ENCODE measurements around the gene FNBP1L. TPM values are rescaled to one million over a fixed set of nuclear protein-coding genes. Genes with fewer than 3 reads are reported as not detected.
"Not testable (repeated sequence)": the region's sequence is repeated elsewhere in the genome, so short reads cannot be mapped to it uniquely, and the experiment has no call there.

The FNBP1L gene
- total RNA-seq, 2 donors from 2014 or later, result 3.1 to 4.9 TPM

DNA sequence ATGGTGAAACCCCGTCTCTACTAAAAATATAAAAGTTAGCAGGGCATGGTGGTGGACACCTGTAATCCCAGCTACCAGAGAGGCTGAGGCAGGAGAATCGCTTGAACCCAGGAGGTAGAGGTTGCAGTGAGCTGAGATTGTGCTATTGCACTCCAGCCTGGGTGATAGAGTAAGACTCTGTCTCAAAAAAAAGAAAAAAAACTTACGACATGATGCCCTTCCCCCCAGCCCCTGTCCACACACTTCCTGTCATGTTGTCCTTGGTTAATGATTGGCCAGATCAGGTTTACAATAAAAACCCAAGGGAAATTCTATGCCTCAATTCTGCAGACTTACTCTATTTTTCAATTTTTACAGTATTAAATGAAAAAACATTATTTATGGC, 143.4 kb downstream of the FNBP1L start:
- not testable (repeated sequence) for H3K4me3 Mint-ChIP-seq; DNase-seq; H3K27me3 Mint-ChIP-seq; H3K36me3 Mint-ChIP-seq (ENCODE audit: low read depth); ATAC-seq; H3K9me3 ChIP-seq (ENCODE audit: control insufficient read depth, low read length, poor library complexity, severe bottlenecking); H3K27ac Mint-ChIP-seq
- peaks cover 12% of the 10 kb centered on the region for H3K4me1 Mint-ChIP-seq

DNA sequence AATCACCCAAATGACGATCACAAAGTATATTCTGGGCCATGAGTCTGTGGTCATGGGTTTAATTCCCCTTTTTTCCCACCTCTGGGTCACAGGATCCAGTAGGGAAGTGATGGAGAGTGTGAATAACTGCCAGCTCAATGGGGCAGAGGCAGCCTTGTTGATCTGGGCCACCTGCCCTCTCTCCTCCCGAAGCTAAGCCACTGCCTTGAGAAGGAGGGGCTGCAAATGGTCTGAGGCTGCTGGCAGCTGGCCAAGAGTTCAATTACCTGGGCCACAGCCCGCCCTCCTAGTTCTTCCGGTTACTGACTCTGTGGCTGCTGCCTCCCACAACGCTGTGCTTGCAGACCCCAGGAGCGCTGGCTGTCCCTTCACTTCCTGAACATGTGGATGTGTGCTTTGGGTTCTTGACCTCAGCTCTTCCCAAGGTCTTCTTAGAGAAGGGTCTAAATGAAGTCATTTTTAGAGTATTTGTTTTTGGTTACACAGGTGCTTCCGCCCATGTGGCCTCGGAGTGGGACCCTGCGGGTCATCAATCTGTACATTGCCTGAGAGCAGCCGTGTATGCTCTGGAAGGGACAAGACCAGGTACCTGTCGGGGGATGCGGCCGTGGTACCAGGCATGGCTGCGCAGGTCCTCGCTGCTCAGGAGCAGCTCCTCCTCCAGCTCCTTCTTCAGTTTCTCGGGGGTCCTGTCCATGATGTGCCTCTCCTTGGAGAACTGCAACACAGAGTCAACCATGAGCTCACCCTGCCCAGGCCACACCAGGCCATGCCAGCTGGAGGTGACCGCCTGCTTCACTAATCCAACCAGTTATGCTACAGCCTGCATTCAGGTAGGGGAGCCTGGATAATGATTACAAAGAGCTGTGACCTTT, 144.0 kb downstream of the FNBP1L start:
- Mint-ChIP-seq H3K4me1 (peaks cover 12% of the 10 kb centered on the region), H3K4me3 (no peak overlapping the region), H3K27me3 (peaks cover 6% of the 10 kb centered on the region), H3K36me3 (ENCODE audit: low read depth) (no peaks in the 10 kb centered on the region), H3K27ac (no peak overlapping the region)
- DNase-seq (no peak), ATAC-seq (no peak)
- no peaks in the 10 kb centered on the region for H3K9me3 ChIP-seq (ENCODE audit: control insufficient read depth, low read length, poor library complexity, severe bottlenecking)

GRCh38 chr1:93592551-93592949, 144.6 kb downstream of the FNBP1L start:
- H3K9me3 ChIP-seq (ENCODE audit: control insufficient read depth, low read length, poor library complexity, severe bottlenecking), result no peaks in the 10 kb centered on the region
- ATAC-seq (no peak), DNase-seq (no peak)
- no peaks in the 10 kb centered on the region for H3K36me3 Mint-ChIP-seq (ENCODE audit: low read depth)
- peaks cover 6% of the 10 kb centered on the region for H3K27me3 Mint-ChIP-seq
- peaks cover 12% of the 10 kb centered on the region for H3K4me1 Mint-ChIP-seq
- no peak overlapping the region for H3K27ac Mint-ChIP-seq
- no peak overlapping the region for H3K4me3 Mint-ChIP-seq

DNA sequence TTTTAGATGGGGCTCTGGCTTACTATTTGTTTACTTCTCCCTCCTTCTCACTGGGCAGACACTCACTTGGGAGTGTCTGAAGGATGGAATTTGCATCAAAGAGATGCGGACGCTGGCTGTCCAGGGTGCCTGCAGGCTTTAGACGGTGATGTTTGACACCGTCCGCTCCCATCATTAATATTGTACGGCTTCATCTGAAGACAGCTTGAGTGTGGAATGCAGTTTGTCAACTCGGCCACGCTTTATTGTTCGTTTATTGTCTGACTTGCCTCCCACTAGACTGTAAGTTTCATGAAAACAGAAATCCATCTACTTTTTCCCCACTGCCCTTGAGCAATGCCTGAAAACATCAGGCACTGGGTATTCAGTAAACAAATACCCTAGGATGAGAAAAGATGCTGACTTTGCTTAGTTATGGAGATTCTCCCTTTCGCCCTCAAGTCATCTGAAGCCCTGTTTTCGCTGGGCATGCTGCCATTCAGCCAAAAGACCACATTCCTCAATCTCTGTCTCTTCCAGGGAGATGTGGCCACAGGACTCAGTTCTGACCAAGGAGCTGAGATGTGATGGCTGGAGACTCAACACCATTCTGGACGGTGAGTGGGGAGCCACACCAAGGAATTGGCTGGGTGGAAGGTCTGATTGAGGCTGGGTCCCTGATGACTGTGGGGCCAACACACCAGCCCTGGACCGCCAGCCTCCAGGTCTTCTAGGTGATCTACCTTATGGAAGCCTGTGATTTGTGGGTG, 146.1 kb downstream of the FNBP1L start:
- Mint-ChIP-seq H3K27me3 (peaks cover 6% of the 10 kb centered on the region), H3K4me1 (peaks cover 5% of the 10 kb centered on the region), H3K27ac (no peak overlapping the region), H3K36me3 (ENCODE audit: low read depth) (no peaks in the 10 kb centered on the region), H3K4me3 (no peak overlapping the region)
- no peak for ATAC-seq
- no peak for DNase-seq
- no peaks in the 10 kb centered on the region for H3K9me3 ChIP-seq (ENCODE audit: control insufficient read depth, low read length, poor library complexity, severe bottlenecking)

- Mint-ChIP-seq H3K27me3 (peaks cover 6% of the 10 kb centered on the region), H3K27ac (no peak overlapping the region), H3K36me3 (ENCODE audit: low read depth) (no peaks in the 10 kb centered on the region), H3K4me1 (peaks cover 4% of the 10 kb centered on the region), H3K4me3 (no peak overlapping the region)
- H3K9me3 ChIP-seq (ENCODE audit: control insufficient read depth, low read length, poor library complexity, severe bottlenecking), result no peaks in the 10 kb centered on the region
- ATAC-seq, result no peak
- no peak for DNase-seq
These were observed 146.6 kb downstream of the FNBP1L start for GRCh38 chr1:93594603-93594880.

DNA sequence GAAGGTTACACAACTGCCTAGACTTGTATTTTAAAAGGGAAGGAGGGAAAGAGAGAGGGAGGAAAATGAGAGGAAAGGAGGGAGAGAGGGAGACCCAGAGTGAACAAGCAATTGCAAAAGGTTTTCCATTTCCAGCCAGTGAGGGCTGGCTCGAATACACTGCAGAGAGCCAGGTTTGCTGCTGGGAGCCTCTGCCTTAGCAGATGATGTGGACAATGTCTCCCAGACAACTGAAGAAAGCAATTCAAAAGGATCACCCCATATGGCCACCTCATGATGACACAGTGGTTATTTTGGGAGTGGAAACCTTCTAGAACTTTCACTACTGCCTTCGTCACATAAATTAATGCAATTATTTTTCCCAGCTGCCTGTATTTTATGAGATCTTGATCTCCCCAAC, 147.3 kb downstream of the FNBP1L start:
- Mint-ChIP-seq H3K27me3 (peaks cover 6% of the 10 kb centered on the region), H3K36me3 (ENCODE audit: low read depth) (no peaks in the 10 kb centered on the region), H3K4me1 (peaks cover 2% of the 10 kb centered on the region), H3K27ac (no peak overlapping the region), H3K4me3 (no peak overlapping the region)
- no peaks in the 10 kb centered on the region for H3K9me3 ChIP-seq (ENCODE audit: control insufficient read depth, low read length, poor library complexity, severe bottlenecking)
- ATAC-seq (no peak), DNase-seq (no peak)

- DNase-seq, result no peak
- Mint-ChIP-seq H3K4me3 (no peak overlapping the region), H3K27ac (no peak overlapping the region), H3K4me1 (peaks cover 2% of the 10 kb centered on the region), H3K36me3 (ENCODE audit: low read depth) (no peaks in the 10 kb centered on the region), H3K27me3 (peaks cover 6% of the 10 kb centered on the region)
- H3K9me3 ChIP-seq (ENCODE audit: control insufficient read depth, low read length, poor library complexity, severe bottlenecking), result no peaks in the 10 kb centered on the region
- no peak for ATAC-seq
These were observed 147.8 kb downstream of the FNBP1L start for GRCh38 chr1:93595743-93596142.

- no peaks in the 10 kb centered on the region for H3K9me3 ChIP-seq (ENCODE audit: control insufficient read depth, low read length, poor library complexity, severe bottlenecking)
- H3K27ac Mint-ChIP-seq, result peak overlapping the region; percentile 16
- H3K4me1 Mint-ChIP-seq, result peaks cover 2% of the 10 kb centered on the region
- H3K36me3 Mint-ChIP-seq (ENCODE audit: low read depth), result no peaks in the 10 kb centered on the region
- no peak overlapping the region for H3K4me3 Mint-ChIP-seq
- DNase-seq, result no peak
- peaks cover 9% of the 10 kb centered on the region for H3K27me3 Mint-ChIP-seq
- no peak for ATAC-seq
These were observed 148.6 kb downstream of the FNBP1L start for GRCh38 chr1:93596329-93597089.

DNA sequence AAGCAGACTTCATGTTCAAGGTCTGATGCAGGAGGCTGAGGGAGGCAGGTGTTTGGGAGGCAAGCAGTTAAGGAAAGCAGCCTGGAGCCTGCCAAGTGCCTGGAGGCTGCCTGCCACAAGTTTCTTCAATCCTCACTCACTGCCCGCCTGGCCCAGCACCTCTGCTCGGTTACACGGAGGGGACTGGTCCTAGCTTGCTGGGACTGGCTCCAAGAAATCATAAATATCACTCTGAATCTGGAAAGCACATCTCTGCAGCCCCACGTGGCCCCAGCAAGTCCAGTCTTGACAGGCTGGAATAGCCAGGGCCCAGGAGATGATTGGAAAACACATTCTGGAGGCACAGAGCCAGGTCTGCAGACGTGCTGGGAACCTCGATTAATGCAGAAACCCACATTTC, 149.8 kb downstream of the FNBP1L start:
- ATAC-seq, result no peak
- no peak overlapping the region for H3K27ac Mint-ChIP-seq
- H3K4me1 Mint-ChIP-seq, result no peaks in the 10 kb centered on the region
- no peak overlapping the region for H3K4me3 Mint-ChIP-seq
- peaks cover 12% of the 10 kb centered on the region for H3K27me3 Mint-ChIP-seq
- no peaks in the 10 kb centered on the region for H3K9me3 ChIP-seq (ENCODE audit: control insufficient read depth, low read length, poor library complexity, severe bottlenecking)
- no peaks in the 10 kb centered on the region for H3K36me3 Mint-ChIP-seq (ENCODE audit: low read depth)
- no peak for DNase-seq

DNA sequence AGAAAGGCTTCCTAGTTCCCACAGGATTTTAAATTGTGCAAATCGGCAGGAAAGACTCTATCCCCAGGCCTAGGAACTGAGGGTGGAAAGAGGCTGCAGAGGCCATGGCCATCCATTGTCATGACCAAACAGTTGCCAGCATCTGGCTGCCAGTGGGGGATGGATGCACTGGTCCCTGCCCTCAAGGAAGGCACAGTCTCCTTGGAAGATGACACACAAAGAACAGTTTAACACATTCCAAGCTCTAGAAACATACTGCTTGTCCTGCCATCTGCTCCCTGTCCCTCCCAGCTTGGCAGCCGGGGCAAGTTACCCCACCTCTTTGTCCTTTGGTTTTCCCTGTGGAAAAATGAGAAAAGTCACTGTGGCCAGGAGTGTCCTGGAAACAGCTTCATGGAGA, 150.5 kb downstream of the FNBP1L start:
- no peaks in the 10 kb centered on the region for H3K4me1 Mint-ChIP-seq
- DNase-seq (no peak), ATAC-seq (no peak)
- peaks cover 12% of the 10 kb centered on the region for H3K27me3 Mint-ChIP-seq
- H3K9me3 ChIP-seq (ENCODE audit: control insufficient read depth, low read length, poor library complexity, severe bottlenecking), result no peaks in the 10 kb centered on the region
- H3K27ac Mint-ChIP-seq, result no peak overlapping the region
- H3K36me3 Mint-ChIP-seq (ENCODE audit: low read depth), result no peaks in the 10 kb centered on the region
- no peak overlapping the region for H3K4me3 Mint-ChIP-seq

GRCh38 chr1:93598861-93599439, 151.0 kb downstream of the FNBP1L start:
- H3K36me3 Mint-ChIP-seq (ENCODE audit: low read depth), result no peaks in the 10 kb centered on the region
- ATAC-seq (no peak), DNase-seq (no peak)
- H3K27ac Mint-ChIP-seq, result no peak overlapping the region
- H3K4me1 Mint-ChIP-seq, result no peaks in the 10 kb centered on the region
- no peak overlapping the region for H3K4me3 Mint-ChIP-seq
- H3K9me3 ChIP-seq (ENCODE audit: control insufficient read depth, low read length, poor library complexity, severe bottlenecking), result no peaks in the 10 kb centered on the region
- peaks cover 12% of the 10 kb centered on the region for H3K27me3 Mint-ChIP-seq

DNA sequence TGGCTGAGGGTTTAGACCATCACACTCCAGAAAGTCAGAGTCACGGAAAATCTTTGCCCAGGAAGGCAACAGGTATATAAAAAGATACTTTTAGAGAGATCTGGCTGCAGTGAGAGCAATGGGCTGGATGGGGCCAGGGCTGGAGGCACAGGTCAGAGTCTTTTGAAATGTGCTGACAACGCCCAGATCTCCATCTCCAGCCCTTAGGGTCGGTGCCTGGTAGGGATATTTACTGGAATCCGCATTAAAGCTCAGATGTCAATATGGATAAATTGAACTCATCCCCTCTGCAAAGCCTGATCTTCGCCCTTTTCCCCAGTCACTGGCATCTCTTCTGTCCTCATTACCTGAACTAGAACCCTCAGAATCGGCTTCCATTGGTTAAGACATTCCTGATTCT, 151.6 kb downstream of the FNBP1L start:
- no peak overlapping the region for H3K4me3 Mint-ChIP-seq
- peak overlapping the region; percentile 51 for H3K27ac Mint-ChIP-seq
- peaks cover 12% of the 10 kb centered on the region for H3K27me3 Mint-ChIP-seq
- no peaks in the 10 kb centered on the region for H3K36me3 Mint-ChIP-seq (ENCODE audit: low read depth)
- H3K9me3 ChIP-seq (ENCODE audit: control insufficient read depth, low read length, poor library complexity, severe bottlenecking), result no peaks in the 10 kb centered on the region
- no peaks in the 10 kb centered on the region for H3K4me1 Mint-ChIP-seq
- ATAC-seq (no peak), DNase-seq (no peak)

- H3K27ac Mint-ChIP-seq, result no peak overlapping the region
- no peak for DNase-seq
- no peaks in the 10 kb centered on the region for H3K36me3 Mint-ChIP-seq (ENCODE audit: low read depth)
- ATAC-seq, result no peak
- no peaks in the 10 kb centered on the region for H3K9me3 ChIP-seq (ENCODE audit: control insufficient read depth, low read length, poor library complexity, severe bottlenecking)
- peaks cover 17% of the 10 kb centered on the region for H3K27me3 Mint-ChIP-seq
- no peaks in the 10 kb centered on the region for H3K4me1 Mint-ChIP-seq
- H3K4me3 Mint-ChIP-seq, result no peak overlapping the region
These were observed 152.7 kb downstream of the FNBP1L start for GRCh38 chr1:93600663-93601062.
